HCT116 (cell line): ENCODE data around the gene STAMBPL1. TPM values are rescaled to one million over a fixed set of nuclear protein-coding genes. Genes with fewer than 3 reads are reported as not detected.

Experiments
- ATAC-seq: fragments of 200-7000 bp; cut with Tn5 transposase; 2 replicates; pipeline ENCODE4 v1.9.1; 2020; ENCODE audit warnings: mild to moderate bottlenecking, moderate library complexity
- BruUV-seq: library from RNA; stranded (reverse); fragments of 400-500 nt; replicated peaks from 2 replicates; lab custom pipeline; 2021; lab: Mats Ljungman, UMichigan
- CTCF ChIA-PET: fragments of 300-600 bp; sonication (Branson Sonifier 250); formaldehyde crosslinking; loops from one replicate; lab custom pipeline; 2021; ENCODE audit warnings: antibody characterized with exemption; lab: Charles Lee
- POLR2A ChIA-PET: fragments of 300-600, 350-600 bp; sonication (Branson Sonifier 250); formaldehyde crosslinking; loops from one replicate; lab custom pipeline; 2021; ENCODE audit warnings: antibody characterized with exemption; lab: Charles Lee
- RAD21 ChIA-PET, 2 experiments: fragments of 300-600 bp; sonication (Branson Sonifier 250); formaldehyde crosslinking; loops; one replicate each; lab custom pipeline; 2023; ENCODE audit warnings: low total read pairs in 2 of 2; ENCODE audit not compliant: uncharacterized antibody in 2 of 2, unreplicated experiment in 2 of 2, low non-redundant PET in 1 of 2; lab: Charles Lee
- DNase-seq: peaks from one replicate; pipeline ENCODE4 v3.0.0-alpha.2; 2010; ENCODE audit warnings: low read depth, low spot score
- H2AFZ ChIP-seq: fragments of 200-600 bp; shearing (Covaris generic), sonication (generic); 2 replicates; pipeline ENCODE4 v1.6.1; 2017; ENCODE audit warnings: low read depth, mixed run types, mixed read lengths, antibody characterized with exemption, low read length; ENCODE audit not compliant: poor library complexity, severe bottlenecking
- H3K27ac ChIP-seq: 2 replicates; pipeline ENCODE4 v1.5.1; 2012; ENCODE audit warnings: low read depth, low read length
- H3K27me3 ChIP-seq: fragments of 200-600 bp; sonication (generic); 2 replicates; pipeline ENCODE4 v1.6.1; 2016; ENCODE audit warnings: mixed run types, low read length, mixed read lengths; ENCODE audit not compliant: insufficient read depth
- H3K36me3 ChIP-seq, 2 experiments: fragments of 200-500 bp in 1 of 2; fragments of 200-600 bp in 1 of 2; sonication (Bioruptor generic) in 1 of 2; sonication (generic) in 1 of 2; 2 replicates each; pipeline versions ENCODE4 v1.5.1 to v1.6.1; 2014 to 2016; ENCODE audit warnings: low read length in 2 of 2, inconsistent platforms in 1 of 2, mixed read lengths in 1 of 2, mixed run types in 1 of 2; ENCODE audit not compliant: insufficient read depth in 2 of 2, control insufficient read depth in 1 of 2
- H3K4me1 ChIP-seq, 2 experiments: fragments of 200-600 bp in 1 of 2; sonication (generic) in 1 of 2; 2 replicates each; pipeline versions ENCODE4 v1.5.1 to v1.6.1; 2012 to 2017; ENCODE audit warnings: low read length in 2 of 2, inconsistent platforms in 1 of 2, mild to moderate bottlenecking in 1 of 2, mixed read lengths in 1 of 2, mixed run types in 1 of 2, moderate library complexity in 1 of 2; ENCODE audit not compliant: insufficient read depth in 2 of 2, control insufficient read depth in 1 of 2
- H3K4me2 ChIP-seq: fragments of 200-600 bp; sonication (generic); 2 replicates; pipeline ENCODE4 v1.6.1; 2017; ENCODE audit warnings: mixed run types, low read length, mixed read lengths
- H3K4me3 ChIP-seq, 2 experiments: fragments of 200-600 bp in 1 of 2; sonication (generic) in 1 of 2; replicated peaks in 1 of 2; 2 replicates each; pipeline ENCODE4 v1.5.1; 2011 to 2016; ENCODE audit warnings: low read length in 2 of 2, control low read depth in 1 of 2, low read depth in 1 of 2, mild to moderate bottlenecking in 1 of 2, mixed read lengths in 1 of 2, mixed run types in 1 of 2
- H3K79me2 ChIP-seq: fragments of 200-600 bp; sonication (generic); 2 replicates; pipeline ENCODE4 v1.6.1; 2017; ENCODE audit warnings: mild to moderate bottlenecking, mixed run types, low read length, moderate library complexity, mixed read lengths; ENCODE audit not compliant: insufficient read depth
- H3K9ac ChIP-seq: fragments of 200-600 bp; sonication (generic); 2 replicates; pipeline ENCODE4 v1.6.1; 2016; ENCODE audit warnings: low read length, mixed read lengths
- H3K9me2 ChIP-seq: fragments of 200-600 bp; sonication (generic), shearing (Covaris generic); 2 replicates; pipeline ENCODE4 v1.6.1; 2017; ENCODE audit warnings: mixed run types, mild to moderate bottlenecking, moderate library complexity; ENCODE audit not compliant: insufficient read depth
- H3K9me3 ChIP-seq, 2 experiments: fragments of 200-500 bp in 1 of 2; fragments of 200-600 bp in 1 of 2; sonication (Bioruptor generic) in 1 of 2; sonication (generic) in 1 of 2; 2 replicates each; pipeline ENCODE4 v1.6.1; 2014 to 2017; ENCODE audit warnings: low read length in 2 of 2, mixed read lengths in 2 of 2, inconsistent platforms in 1 of 2, low read depth in 1 of 2, mild to moderate bottlenecking in 1 of 2, mixed run types in 1 of 2, moderate library complexity in 1 of 2; ENCODE audit not compliant: control insufficient read depth in 1 of 2, insufficient read depth in 1 of 2
- H4K20me1 ChIP-seq: fragments of 200-600 bp; sonication (generic), shearing (Covaris generic); 2 replicates; pipeline ENCODE4 v1.6.1; 2017; ENCODE audit warnings: mixed run types, mild to moderate bottlenecking, moderate library complexity; ENCODE audit not compliant: insufficient read depth
- EZH2 ChIP-seq: fragments of 200-600 bp; sonication (generic); IDR thresholded peaks from 2 replicates; pipeline ENCODE4 v1.6.1; 2017; ENCODE audit warnings: antibody characterized with exemption, mixed run types
- EZH2phosphoT487 ChIP-seq: fragments of 200-600 bp; IDR thresholded peaks from 2 replicates; pipeline ENCODE4 v1.6.1; 2018; ENCODE audit warnings: antibody characterized with exemption, borderline replicate concordance
- MAX ChIP-seq: IDR thresholded peaks from 2 replicates; pipeline ENCODE4 v1.6.1; 2012
- REST ChIP-seq: IDR thresholded peaks from 2 replicates; pipeline ENCODE4 v1.6.1; 2012; ENCODE audit warnings: low read depth
- SP1 ChIP-seq: IDR thresholded peaks from 2 replicates; pipeline ENCODE4 v1.6.1; 2012; ENCODE audit warnings: low read depth
- SRF ChIP-seq: IDR thresholded peaks from 2 replicates; pipeline ENCODE4 v1.6.1; 2012; ENCODE audit warnings: low read depth
- YY1 ChIP-seq: IDR thresholded peaks from 2 replicates; pipeline ENCODE4 v1.6.1; 2011; ENCODE audit warnings: low read length, low read depth, moderate library complexity, mild to moderate bottlenecking; ENCODE audit not compliant: insufficient replicate concordance; ENCODE audit errors: extremely low read depth
- ZNF274 ChIP-seq: fragments of 200-500 bp; sonication (Bioruptor generic); IDR thresholded peaks from 2 replicates; pipeline ENCODE4 v1.6.1; 2014; ENCODE audit warnings: mild to moderate bottlenecking, low read depth, low read length, inconsistent platforms
- intact Hi-C: fragments of 100-400 bp; cut with micrococcal nuclease; formaldehyde crosslinking; loops from 2 replicates; pipeline ENCODE4 v1.10.0; 2022
- total RNA-seq: library from RNA; stranded (reverse); gene quantifications from one replicate; pipeline ENCODE4 v1.2.1, GENCODE V29; 2021; ENCODE audit not compliant: unreplicated experiment

The STAMBPL1 gene
- total RNA-seq, 1 experiment from 2014 or later = 11.0 TPM

- DNase-seq = no peak
- BruUV-seq = no TSS peak
- Histone ChIP-seq H3K36me3 (no peaks in the 10 kb centered on the region), H3K27ac (no peak overlapping the region), H3K9ac (no peak overlapping the region), H3K27me3 (no peaks in the 10 kb centered on the region), H4K20me1 (no peaks in the 10 kb centered on the region), H3K79me2 (peaks cover 4% of the 10 kb centered on the region; the same call in 1 of the 2 replicates), H2AFZ (no peak overlapping the region), H3K4me3 (no peak overlapping the region), H3K4me2 (no peak overlapping the region), H3K4me1 (peaks cover 32 to 69% of the 10 kb centered on the region in 2 experiments), H3K9me3 (no peaks in the 10 kb centered on the region), H3K9me2 (no peaks in the 10 kb centered on the region)
- ChIA-PET RAD21 (no interaction called here), CTCF (interaction anchor here (1.5 kb wide), 2 partner anchors 10 to 59 kb away, joined by 4 to 7 read pairs; no protein-coding TSS in a partner anchor), POLR2A (interaction anchor here (1.6 kb wide), 1 partner anchor 13 kb away, joined by 6 read pairs; no protein-coding TSS in a partner anchor)
- no peak for ATAC-seq
- intact Hi-C loops = no loop called here
- TF ChIP-seq MAX (no peak), EZH2 (no peak), SP1 (no peak), SRF (no peak), EZH2phosphoT487 (no peak), ZNF274 (no peak), REST (no peak), YY1 (no peak)
Measured at GRCh38 chr10:88895250-88895649, 15.2 kb downstream of the STAMBPL1 start.
